ENCODE results near the gene CEP20. TPM values are rescaled to one million over a fixed set of nuclear protein-coding genes. Genes with fewer than 3 reads are reported as not detected.

CEP20 gene
- polyA plus RNA-seq, 1 of the 3 experiments (the other 2 are of a cell fraction): 14.8 TPM

GRCh38 chr16:15830832-15831451, 57.5 kb downstream of the CEP20 start:
- Histone ChIP-seq H3K9me3 (no peaks in the 10 kb centered on the region), H3K4me1 (ENCODE audit: control insufficient read depth in 1 of 2, insufficient read depth in 2 of 2, low read depth in 1 of 2, low read length in 1 of 2) (no peaks in the 10 kb centered on the region), H4K20me1 (ENCODE audit: insufficient read depth) (no peaks in the 10 kb centered on the region), H3K4me3 (ENCODE audit: low read depth in 2 of 2, low read length in 1 of 2) (no peak overlapping the region), H2AFZ (ENCODE audit: low read depth) (no peak overlapping the region), H3K36me3 (replicated peaks in 1 of 2; ENCODE audit: control insufficient read depth in 1 of 2, insufficient read depth in 2 of 2, low read length in 1 of 2) (no peaks in the 10 kb centered on the region), H3K9ac (no peak overlapping the region), H3K27ac (ENCODE audit: low read depth in 2 of 2, low read length in 1 of 2) (no peak overlapping the region), H3K79me2 (ENCODE audit: insufficient read depth) (no peaks in the 10 kb centered on the region), H3K4me2 (no peak overlapping the region), H3K27me3 (ENCODE audit: insufficient read depth) (peaks cover 5% of the 10 kb centered on the region; the same call in 1 of the 2 replicates), H3K9me2 (no peaks in the 10 kb centered on the region), H3F3A (replicated peaks; ENCODE audit: insufficient read depth) (no peaks in the 10 kb centered on the region)
- TF ChIP-seq JUND (IDR thresholded peaks at IDR 0.05) (no peak), MEF2A (IDR thresholded peaks at IDR 0.05; ENCODE audit: borderline replicate concordance, low read depth) (no peak), GABPA (IDR thresholded peaks at IDR 0.05; ENCODE audit: low read depth) (no peak), REST (IDR thresholded peaks at IDR 0.05; ENCODE audit: low read depth, low read length) (no peak), SMC3 (IDR thresholded peaks at IDR 0.05; ENCODE audit: low read depth, low read length) (no peak), GATA2 (CRISPR knock-in tag; IDR thresholded peaks at IDR 0.05) (no peak), CHD2 (IDR thresholded peaks at IDR 0.05; ENCODE audit: low read length, partially characterized antibody) (no peak)
- TF ChIP-seq, protein P1, sequence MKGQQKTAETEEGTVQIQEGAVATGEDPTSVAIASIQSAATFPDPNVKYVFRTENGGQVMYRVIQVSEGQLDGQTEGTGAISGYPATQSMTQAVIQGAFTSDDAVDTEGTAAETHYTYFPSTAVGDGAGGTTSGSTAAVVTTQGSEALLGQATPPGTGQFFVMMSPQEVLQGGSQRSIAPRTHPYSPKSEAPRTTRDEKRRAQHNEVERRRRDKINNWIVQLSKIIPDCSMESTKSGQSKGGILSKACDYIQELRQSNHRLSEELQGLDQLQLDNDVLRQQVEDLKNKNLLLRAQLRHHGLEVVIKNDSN (IDR thresholded peaks at IDR 0.05; ENCODE audit: borderline replicate concordance, low read depth): no peak
- POLR2A ChIA-PET: no interaction called here
- CTCF ChIA-PET: interaction anchor here (2.1 kb wide), 1 partner anchor 9 kb away, joined by 7 read pairs; no protein-coding TSS in a partner anchor
- DNase-seq: no peak
- WGBS (ENCODE audit: low lambda C conversion rate): 32% methylated on average over 6 of the region's 6 CpGs

DNA sequence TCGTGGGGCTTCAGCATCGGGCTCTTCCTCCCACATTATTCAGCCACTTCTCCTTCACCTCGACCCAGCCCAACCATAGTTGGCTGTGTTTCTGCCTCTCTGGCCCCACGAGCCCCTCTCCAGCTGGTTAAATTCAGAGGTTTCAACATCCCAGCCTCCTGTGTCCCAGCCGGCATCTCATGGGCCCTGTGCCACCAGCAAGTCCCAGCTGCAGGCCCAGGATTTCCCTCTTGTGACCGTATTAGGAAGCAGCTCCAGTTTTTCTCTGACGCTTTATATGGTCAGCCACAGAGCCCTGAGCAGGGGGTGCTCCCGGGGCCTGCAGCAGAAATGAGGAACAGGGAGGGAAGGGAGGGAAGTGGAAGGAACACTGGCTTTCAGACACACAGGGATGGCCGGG, 58.9 kb downstream of the CEP20 start:
- ChIA-PET POLR2A (no interaction called here), CTCF (interaction anchor here (1.4 to 2.1 kb wide), 2 partner anchors 8 to 125 kb away, joined by 6 to 7 read pairs; no protein-coding TSS in a partner anchor)
- no peaks in the 10 kb centered on the region for H3K9me3 ChIP-seq
- no peak overlapping the region for H3K27ac ChIP-seq (ENCODE audit: low read depth in 2 of 2, low read length in 1 of 2)
- no peaks in the 10 kb centered on the region for H4K20me1 ChIP-seq (ENCODE audit: insufficient read depth)
- H3K4me2 ChIP-seq: no peak overlapping the region
- peaks cover 5% of the 10 kb centered on the region; the same call in 1 of the 2 replicates for H3K27me3 ChIP-seq (ENCODE audit: insufficient read depth)
- no peaks in the 10 kb centered on the region for H3K4me1 ChIP-seq (ENCODE audit: control insufficient read depth in 1 of 2, insufficient read depth in 2 of 2, low read depth in 1 of 2, low read length in 1 of 2)
- no peaks in the 10 kb centered on the region for H3K9me2 ChIP-seq
- H2AFZ ChIP-seq (ENCODE audit: low read depth): no peak overlapping the region
- 63% methylated on average over 9 of the region's 9 CpGs for WGBS (ENCODE audit: low lambda C conversion rate)
- no peaks in the 10 kb centered on the region for H3K36me3 ChIP-seq (replicated peaks in 1 of 2; ENCODE audit: control insufficient read depth in 1 of 2, insufficient read depth in 2 of 2, low read length in 1 of 2)
- no peak overlapping the region for H3K9ac ChIP-seq
- no peaks in the 10 kb centered on the region for H3F3A ChIP-seq (replicated peaks; ENCODE audit: insufficient read depth)
- no peak for DNase-seq
- no peaks in the 10 kb centered on the region for H3K79me2 ChIP-seq (ENCODE audit: insufficient read depth)
- H3K4me3 ChIP-seq (ENCODE audit: low read depth in 2 of 2, low read length in 1 of 2): no peak overlapping the region
- TF ChIP-seq REST (IDR thresholded peaks at IDR 0.05; ENCODE audit: low read depth, low read length) (no peak), FOSL2 (IDR thresholded peaks at IDR 0.05; ENCODE audit: borderline replicate concordance, low read depth) (no peak), TAF1 (IDR thresholded peaks at IDR 0.05; ENCODE audit: borderline replicate concordance, low read depth, low read length) (no peak), NFIC (IDR thresholded peaks at IDR 0.05; ENCODE audit: borderline replicate concordance) (no peak), FOXJ3 (CRISPR knock-in tag; IDR thresholded peaks at IDR 0.05) (no peak), JUND (IDR thresholded peaks at IDR 0.05) (no peak), MXI1 (IDR thresholded peaks at IDR 0.05; ENCODE audit: low read depth, low read length) (no peak), GATA2 (CRISPR knock-in tag; IDR thresholded peaks at IDR 0.05) (no peak), YY1 (IDR thresholded peaks at IDR 0.05; ENCODE audit: low read depth) (no peak), GABPA (IDR thresholded peaks at IDR 0.05; ENCODE audit: low read depth) (no peak), MEF2A (IDR thresholded peaks at IDR 0.05; ENCODE audit: borderline replicate concordance, low read depth) (no peak), CHD2 (IDR thresholded peaks at IDR 0.05; ENCODE audit: low read length, partially characterized antibody) (no peak), TCF12 (IDR thresholded peaks at IDR 0.05) (no peak), RAD21 (IDR thresholded peaks at IDR 0.05; ENCODE audit: low read length) (no peak), NRF1 (IDR thresholded peaks at IDR 0.05; ENCODE audit: low read depth, low read length) (no peak)
- TF ChIP-seq, protein P2, sequence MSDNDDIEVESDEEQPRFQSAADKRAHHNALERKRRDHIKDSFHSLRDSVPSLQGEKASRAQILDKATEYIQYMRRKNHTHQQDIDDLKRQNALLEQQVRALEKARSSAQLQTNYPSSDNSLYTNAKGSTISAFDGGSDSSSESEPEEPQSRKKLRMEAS (IDR thresholded peaks at IDR 0.05; ENCODE audit: low read depth): no peak
